Measurements from ENCODE around the gene CFAP45. TPM values are rescaled to one million over a fixed set of nuclear protein-coding genes. Genes with fewer than 3 reads are reported as not detected.

Gene CFAP45
- total RNA-seq, 2 donors from 2014 or later: 1.2 to 2.8 TPM

DNA sequence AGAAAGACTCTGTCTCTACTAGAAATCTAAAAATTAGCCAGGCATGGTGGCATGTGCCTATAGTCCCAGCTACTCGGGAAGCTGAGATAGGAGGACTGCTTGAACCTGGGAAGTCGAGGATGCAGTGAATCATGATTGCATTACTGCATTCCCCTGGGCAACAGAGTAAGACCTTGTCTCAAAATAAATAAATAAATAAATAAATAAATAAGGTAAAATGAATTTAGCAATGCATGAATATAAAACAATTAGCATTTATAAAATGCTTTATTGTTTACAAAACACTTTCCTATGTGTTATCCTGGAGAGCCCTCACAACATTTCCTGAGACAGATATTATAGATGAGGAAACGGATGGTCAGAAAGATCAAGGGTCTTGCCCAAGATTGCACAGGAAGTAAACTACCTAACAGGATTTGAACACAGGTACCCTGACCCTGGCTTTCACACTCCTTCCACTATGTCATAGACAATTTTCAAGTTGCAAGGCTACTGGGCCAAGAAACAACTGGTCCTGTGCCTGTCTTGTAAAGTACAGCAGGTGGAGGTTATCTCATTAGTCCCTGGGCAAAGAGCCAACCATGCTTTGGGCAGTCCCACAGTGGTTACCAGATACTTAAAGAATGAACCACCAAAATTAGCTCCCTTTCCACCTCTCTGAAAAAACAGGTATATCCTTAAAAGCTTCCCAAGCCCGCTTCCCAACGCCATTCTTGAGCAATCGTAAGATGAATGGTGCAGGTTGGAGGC is 22.1 kb downstream of the CFAP45 start:
- Mint-ChIP-seq H3K27ac (no peak overlapping the region), H3K36me3 (no peaks in the 10 kb centered on the region), H3K9me3 (no peaks in the 10 kb centered on the region)
- no peak for DNase-seq (ENCODE audit: low spot score in 2 of 2)
- no peak for ATAC-seq

DNA sequence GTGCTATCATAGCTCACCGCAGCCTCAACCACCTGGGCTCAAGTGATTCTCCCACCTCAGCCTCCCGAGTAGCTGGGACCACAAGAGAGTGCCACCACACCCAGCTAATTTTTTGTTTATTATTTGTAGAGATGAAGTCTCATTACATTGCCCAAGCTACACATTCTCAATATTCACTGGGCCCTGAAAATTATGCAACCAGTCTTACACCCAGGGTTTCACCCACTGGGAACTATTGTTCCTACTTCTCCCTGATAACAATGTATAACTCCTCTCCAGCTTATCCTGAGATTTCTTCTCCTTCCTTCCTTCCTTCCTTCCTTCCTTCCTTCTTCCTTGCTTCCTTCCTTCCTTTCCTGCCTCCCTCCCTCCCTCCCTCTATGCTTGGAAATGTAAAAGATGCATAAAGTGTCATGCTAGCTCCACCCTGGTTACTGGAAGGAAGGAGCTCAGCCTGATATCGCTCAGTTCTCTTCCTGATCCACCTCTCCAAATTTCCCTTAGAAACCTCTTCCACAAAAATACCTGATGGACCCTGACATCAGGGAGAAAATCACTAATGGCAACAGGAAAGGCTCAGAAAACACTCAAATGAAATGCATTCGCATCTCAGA is 26.3 kb downstream of the CFAP45 start:
- H3K27ac Mint-ChIP-seq: no peak overlapping the region
- DNase-seq (ENCODE audit: low spot score in 2 of 2): no peak
- H3K36me3 Mint-ChIP-seq: no peaks in the 10 kb centered on the region
- no peak for ATAC-seq
- no peaks in the 10 kb centered on the region for H3K9me3 Mint-ChIP-seq

DNA sequence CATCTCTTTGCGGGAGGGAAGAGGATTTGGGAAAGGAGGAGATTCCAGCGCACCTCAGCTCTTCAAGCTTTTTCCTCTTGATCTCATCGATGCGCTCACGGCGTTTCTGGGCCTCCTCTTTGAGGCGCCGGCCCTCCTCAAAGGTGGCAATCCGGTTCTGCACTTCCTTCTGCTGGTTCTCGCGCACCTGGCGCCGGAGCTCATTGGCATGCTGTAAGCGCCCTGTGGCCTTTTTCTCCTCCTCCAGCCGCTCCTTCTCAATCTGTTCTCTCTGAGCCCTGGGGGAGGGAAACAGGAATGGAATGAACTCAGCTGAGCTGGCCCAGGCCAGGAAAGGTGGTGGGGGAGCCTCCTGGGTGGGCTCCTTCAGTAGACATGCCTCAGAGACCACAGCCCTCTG is 27.1 kb downstream of the CFAP45 start:
- ATAC-seq: no peak
- no peaks in the 10 kb centered on the region for H3K9me3 Mint-ChIP-seq
- H3K36me3 Mint-ChIP-seq: no peaks in the 10 kb centered on the region
- no peak for DNase-seq (ENCODE audit: low spot score in 2 of 2)
- H3K27ac Mint-ChIP-seq: no peak overlapping the region

DNA sequence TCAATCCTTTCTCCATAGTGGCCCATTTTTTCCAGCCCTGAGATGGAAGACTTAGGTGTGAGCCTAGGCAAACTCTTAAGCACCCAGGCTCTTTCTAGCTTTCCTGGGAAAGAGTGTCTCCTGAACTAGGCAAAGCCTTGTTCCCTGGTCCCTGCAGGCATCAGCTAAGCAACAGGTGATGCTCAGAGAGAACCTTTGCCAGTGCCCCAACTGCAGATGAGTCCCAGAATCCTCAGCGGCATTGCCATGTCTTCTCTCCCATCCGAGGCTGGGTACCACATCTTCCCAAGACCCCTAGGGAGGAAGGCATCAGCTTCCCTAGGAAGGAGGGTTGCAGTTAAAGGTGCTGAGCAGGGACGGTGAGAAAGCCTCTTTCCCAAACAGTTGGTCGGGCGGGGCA is 29.3 kb downstream of the CFAP45 start:
- DNase-seq (ENCODE audit: low spot score in 2 of 2) (no peak), ATAC-seq (no peak)
- H3K27ac Mint-ChIP-seq: no peak overlapping the region
- no peaks in the 10 kb centered on the region for H3K9me3 Mint-ChIP-seq
- H3K36me3 Mint-ChIP-seq: no peaks in the 10 kb centered on the region

DNA sequence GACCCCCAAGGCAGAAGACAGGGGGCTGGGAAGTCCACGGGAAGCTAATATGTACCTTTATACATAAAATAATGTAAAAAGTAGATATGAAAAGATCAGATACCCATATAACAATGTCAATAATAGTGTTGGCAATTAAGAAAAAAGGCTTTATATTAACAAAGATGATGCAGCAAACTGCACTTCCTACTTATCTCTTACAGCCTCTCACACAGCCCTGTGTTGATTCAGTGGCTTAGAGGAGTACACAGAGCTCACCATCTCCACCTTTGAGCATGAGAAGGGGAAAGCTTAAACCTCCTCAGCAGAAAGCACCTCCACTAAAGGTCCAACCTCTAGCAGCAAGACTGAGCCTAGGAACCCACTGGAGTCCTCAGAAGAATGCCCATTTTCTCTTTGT is 30.4 kb downstream of the CFAP45 start:
- ATAC-seq: no peak
- Mint-ChIP-seq H3K9me3 (no peaks in the 10 kb centered on the region), H3K27ac (no peak overlapping the region), H3K36me3 (no peaks in the 10 kb centered on the region)
- no peak for DNase-seq (ENCODE audit: low spot score in 2 of 2)

DNA sequence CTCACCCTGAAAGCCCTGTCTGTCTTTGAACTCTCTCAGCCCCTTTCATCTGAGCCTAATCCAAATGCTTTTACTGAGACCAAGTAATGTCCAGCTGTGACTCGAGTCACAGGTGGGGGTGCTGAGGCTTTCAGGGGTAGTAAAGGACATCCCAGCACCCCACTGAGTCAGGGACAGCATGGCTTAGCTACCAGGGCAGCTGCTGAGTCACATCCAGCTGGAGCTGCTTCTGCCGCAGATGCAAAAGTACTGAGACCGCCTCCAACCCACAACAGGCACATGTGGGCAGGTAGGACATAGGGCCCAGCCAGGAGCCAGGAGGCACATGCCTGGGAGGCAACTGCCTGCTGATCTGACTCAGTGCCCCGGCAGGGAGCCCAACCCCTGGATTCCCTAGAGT is 30.8 kb downstream of the CFAP45 start:
- no peak overlapping the region for H3K27ac Mint-ChIP-seq
- H3K36me3 Mint-ChIP-seq: no peaks in the 10 kb centered on the region
- DNase-seq (ENCODE audit: low spot score in 2 of 2) (no peak), ATAC-seq (peak; percentile 78 to 85)
- H3K9me3 Mint-ChIP-seq: no peaks in the 10 kb centered on the region

DNA sequence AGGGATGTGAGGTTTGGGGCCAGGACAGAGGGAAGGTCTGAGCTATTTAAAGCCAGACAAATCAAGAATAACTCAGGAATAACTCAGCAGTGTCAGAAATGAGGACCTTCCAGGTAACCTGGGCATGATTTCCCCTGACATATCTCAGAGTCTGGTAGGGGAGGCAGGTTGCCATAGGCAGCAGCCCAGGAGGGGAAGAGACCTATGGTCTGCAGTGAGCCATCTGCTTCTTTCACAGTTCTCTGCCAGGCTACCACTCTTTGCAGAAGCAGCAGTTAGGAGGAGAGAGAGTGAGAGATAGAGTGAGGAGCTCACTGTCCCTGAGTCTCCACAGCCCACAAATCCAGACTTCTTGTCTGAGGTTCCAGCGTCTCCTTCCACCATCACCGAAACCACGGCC is 31.2 kb downstream of the CFAP45 start:
- Mint-ChIP-seq H3K27ac (no peak overlapping the region), H3K36me3 (no peaks in the 10 kb centered on the region), H3K9me3 (no peaks in the 10 kb centered on the region)
- ATAC-seq (peak in 1 of 2 donors; percentile 3), DNase-seq (ENCODE audit: low spot score in 2 of 2) (no peak)

DNA sequence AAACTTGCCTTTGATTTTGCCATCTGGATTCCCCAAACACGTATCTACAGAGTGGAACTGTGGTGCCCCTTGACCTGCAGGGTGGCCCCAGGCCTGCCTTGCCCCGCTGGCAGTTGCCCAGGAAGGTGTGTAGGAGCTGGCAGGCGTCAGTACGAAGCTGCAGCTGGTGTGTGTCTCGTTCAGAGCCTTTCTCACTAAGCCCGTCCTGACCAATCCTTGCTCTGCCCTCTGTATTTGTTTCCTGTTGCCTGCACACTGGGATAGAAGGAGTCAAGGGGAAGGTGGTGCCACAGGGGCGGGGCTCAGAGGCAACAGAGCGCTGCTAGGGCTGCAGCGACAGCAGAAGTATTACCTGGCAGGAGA is 32.3 kb downstream of the CFAP45 start:
- no peak for DNase-seq (ENCODE audit: low spot score in 2 of 2)
- H3K27ac Mint-ChIP-seq: no peak overlapping the region
- H3K9me3 Mint-ChIP-seq: no peaks in the 10 kb centered on the region
- H3K36me3 Mint-ChIP-seq: no peaks in the 10 kb centered on the region
- no peak for ATAC-seq

DNA sequence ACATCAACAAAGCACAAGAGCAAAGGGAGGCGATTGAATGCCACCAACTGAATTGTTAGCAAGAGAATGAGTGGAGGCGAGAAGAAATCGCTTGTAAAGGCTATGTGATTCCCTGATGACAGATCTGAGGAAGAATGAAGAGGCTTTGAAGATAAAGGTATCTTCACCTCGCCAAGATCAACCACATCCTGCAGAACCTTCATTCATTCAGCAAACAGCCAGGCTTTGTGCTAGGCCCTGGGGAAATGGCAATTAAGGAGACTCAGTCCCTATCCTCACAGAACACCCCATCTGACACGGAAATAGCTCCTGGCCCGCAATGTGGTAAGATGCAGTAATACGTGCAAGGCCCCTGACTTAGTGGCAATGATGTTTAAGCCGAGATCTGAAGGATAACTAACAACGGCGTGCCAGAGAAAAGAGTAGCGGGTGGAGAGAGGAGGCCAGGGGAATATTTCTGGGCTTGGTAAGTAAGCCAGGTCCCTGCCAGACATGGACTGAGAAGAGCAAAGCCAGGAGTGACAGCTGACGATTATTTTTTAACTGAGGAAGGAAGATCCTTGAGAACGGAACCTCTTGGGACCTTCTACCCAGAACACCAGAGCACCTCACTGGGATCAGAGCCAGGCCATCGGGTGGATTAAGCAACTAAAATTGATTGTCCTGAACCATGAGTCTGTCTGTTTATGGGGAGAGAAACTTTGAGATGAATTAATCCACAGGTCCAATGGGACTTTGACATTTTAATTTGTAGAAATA is 32.9 kb downstream of the CFAP45 start:
- ATAC-seq: no peak
- peak overlapping the region; percentile 12 to 45 for H3K27ac Mint-ChIP-seq
- no peaks in the 10 kb centered on the region for H3K36me3 Mint-ChIP-seq
- no peaks in the 10 kb centered on the region for H3K9me3 Mint-ChIP-seq
- DNase-seq (ENCODE audit: low spot score in 2 of 2): no peak

DNA sequence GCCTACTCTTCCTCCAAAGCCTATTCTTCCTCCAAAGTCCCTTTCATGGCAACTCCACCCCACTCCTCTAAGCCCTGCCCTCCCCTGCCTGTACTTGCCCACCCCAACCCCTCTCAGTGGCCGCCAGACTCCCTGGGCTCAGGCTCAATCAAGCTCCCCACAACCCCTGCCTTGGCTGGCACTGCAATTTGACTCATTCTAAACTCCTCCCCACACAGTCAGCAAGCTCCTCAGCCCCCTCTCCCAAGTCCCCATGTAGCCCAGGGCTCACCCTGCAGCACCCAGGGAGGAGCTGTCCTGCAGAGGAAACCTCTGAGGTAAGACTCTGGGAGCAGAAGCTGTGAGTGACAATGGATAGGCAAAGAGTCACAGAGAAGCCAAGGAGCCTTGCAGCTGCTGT is 33.9 kb downstream of the CFAP45 start:
- peak overlapping the region in 1 of 2 donors; percentile 75 for H3K27ac Mint-ChIP-seq
- no peaks in the 10 kb centered on the region for H3K36me3 Mint-ChIP-seq
- no peaks in the 10 kb centered on the region for H3K9me3 Mint-ChIP-seq
- ATAC-seq (no peak), DNase-seq (ENCODE audit: low spot score in 2 of 2) (no peak)

DNA sequence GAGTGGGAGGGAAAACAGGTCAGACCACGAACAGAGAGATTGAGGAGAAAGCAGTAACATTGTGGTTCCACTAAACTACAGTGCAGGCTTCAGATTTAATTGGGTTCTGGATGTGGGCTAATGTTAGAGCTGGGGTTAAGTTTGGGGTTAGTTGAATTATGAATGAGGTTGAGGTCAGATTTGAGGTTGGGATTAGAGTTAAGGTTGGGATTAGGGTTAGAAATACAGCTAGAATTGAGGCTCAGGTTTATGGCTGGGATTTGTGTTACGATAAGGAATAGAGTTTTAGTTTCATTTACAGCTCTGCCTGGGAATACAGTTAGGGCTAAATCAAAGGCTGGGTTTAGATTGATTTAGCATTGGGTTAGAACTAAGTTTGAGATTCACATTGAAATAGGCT is 35.7 kb downstream of the CFAP45 start:
- Mint-ChIP-seq H3K36me3 (no peaks in the 10 kb centered on the region), H3K9me3 (no peaks in the 10 kb centered on the region), H3K27ac (no peak overlapping the region)
- ATAC-seq: no peak
- no peak for DNase-seq (ENCODE audit: low spot score in 2 of 2)

DNA sequence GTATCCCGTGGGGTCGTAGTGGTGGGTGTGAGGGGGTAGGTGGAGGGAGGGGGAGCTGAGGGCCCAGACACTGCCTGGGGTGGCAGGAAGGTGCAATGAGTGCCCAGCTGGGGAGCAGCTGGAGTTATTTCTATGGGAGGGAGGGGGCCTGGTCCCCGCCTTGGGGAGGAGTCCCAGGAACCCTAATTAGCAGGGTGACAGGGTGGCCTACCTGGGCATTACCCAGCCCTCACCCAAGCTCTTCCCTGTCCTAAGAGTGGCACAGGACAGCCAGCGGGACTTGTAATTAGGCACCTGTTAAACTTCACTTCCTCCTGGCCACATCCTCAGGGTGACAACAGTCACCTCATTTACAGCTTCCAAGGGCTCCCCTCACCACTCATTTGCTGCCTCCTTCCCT is 37.4 kb downstream of the CFAP45 start, which contains the start of gene VSIG8:
Gene VSIG8 (minus strand): TSS at position 101 of the 400 bp plus-strand sequence. CDS start 136 bp downstream, outside the sequence.
- Mint-ChIP-seq H3K36me3 (no peaks in the 10 kb centered on the region), H3K27ac (peak within 1 kb of the TSS in 1 of 2 donors; percentile 38), H3K9me3 (no peaks in the 10 kb centered on the region)
- DNase-seq (ENCODE audit: low spot score in 2 of 2): no peak
- no peak for ATAC-seq

DNA sequence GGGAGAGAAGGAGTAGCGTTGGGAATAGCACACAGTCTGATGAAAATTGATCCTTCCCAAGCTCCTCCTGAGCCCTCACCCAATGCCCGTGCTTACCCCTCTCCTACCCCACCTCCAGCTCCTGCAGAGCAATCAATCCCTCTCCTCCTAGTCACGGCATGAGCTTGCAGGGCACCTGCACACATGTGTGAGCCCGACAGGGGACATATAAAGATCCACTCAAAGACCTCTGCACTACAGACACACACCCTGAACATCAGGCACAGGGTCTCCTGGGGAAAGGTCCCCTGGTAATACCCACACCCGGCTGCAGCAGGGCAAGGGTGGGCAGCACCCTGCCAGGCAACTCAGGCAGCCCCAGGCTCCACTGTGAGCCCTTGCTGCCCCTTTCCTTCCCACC is 37.9 kb downstream of the CFAP45 start:
- Mint-ChIP-seq H3K36me3 (no peaks in the 10 kb centered on the region), H3K9me3 (no peaks in the 10 kb centered on the region), H3K27ac (no peak overlapping the region)
- no peak for ATAC-seq
- no peak for DNase-seq (ENCODE audit: low spot score in 2 of 2)

DNA sequence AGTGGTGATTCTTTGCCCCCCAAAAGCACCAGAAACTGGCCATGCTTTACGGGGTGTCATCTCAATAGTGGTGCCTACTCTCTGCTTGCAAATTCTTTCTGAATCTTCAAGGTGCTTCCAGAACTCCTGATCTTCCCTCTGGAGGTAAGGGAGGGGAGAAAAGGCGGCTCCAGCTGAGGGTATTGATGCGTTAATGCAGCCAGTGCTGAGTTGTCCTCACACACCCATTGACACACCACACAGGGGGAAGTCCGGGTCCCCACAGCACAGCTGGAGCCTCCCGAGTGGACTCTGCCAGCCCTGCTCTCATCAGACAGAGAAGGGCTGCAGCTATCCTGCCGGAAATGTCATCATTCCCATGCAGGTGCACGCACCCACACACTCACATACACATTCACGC is 38.7 kb downstream of the CFAP45 start:
- H3K9me3 Mint-ChIP-seq: no peaks in the 10 kb centered on the region
- H3K36me3 Mint-ChIP-seq: no peaks in the 10 kb centered on the region
- ATAC-seq (no peak), DNase-seq (ENCODE audit: low spot score in 2 of 2) (no peak)
- H3K27ac Mint-ChIP-seq: no peak overlapping the region

DNA sequence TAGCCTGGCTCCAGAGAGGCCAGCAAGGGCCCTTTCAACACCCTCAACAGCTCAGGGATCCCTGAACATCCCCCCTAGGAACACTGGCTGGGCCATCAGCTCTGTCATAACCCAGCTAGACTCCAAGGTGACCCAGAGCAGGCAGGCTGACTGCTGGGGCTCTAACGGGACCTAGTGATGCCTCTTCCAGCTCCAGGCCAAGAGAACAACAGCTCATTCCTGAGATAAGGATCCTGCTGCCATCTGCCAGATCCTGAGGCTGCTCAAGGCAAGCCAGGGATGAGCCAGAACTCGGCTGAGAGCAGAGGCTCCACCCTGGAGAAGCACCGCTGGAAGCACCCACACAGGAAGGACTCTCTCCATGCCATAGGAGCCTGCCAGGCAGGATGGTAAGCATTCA is 39.5 kb downstream of the CFAP45 start:
- Mint-ChIP-seq H3K36me3 (no peaks in the 10 kb centered on the region), H3K9me3 (no peaks in the 10 kb centered on the region), H3K27ac (no peak overlapping the region)
- DNase-seq (ENCODE audit: low spot score in 2 of 2) (no peak), ATAC-seq (no peak)

DNA sequence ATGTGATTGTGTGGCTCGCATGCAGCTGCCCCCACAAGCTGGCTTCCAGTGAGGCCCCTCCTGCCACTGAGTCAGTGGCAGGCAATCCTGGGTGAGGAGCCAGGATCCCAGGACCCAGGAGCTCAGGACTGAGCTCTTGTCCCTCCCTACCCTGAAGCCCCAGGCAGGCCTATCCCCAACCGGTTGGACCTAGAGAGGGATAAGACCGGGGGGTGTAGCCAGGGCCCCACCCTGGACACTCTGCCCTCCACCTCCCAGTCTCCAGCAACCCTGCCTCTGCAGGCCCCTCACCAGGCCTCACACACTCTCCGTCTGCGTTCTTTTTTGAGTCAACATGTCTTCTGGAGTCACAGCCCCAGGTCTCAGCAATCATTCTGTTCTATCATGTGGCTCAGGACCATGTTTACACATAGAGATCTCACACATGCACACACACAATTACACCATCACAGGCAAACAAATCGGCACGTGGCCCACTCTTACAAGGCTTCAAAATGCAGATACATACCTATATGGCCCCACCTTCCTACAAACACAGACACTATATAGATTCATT is 40.1 kb downstream of the CFAP45 start:
- DNase-seq (ENCODE audit: low spot score in 2 of 2) (no peak), ATAC-seq (no peak)
- no peak overlapping the region for H3K27ac Mint-ChIP-seq
- no peaks in the 10 kb centered on the region for H3K36me3 Mint-ChIP-seq
- H3K9me3 Mint-ChIP-seq: no peaks in the 10 kb centered on the region

DNA sequence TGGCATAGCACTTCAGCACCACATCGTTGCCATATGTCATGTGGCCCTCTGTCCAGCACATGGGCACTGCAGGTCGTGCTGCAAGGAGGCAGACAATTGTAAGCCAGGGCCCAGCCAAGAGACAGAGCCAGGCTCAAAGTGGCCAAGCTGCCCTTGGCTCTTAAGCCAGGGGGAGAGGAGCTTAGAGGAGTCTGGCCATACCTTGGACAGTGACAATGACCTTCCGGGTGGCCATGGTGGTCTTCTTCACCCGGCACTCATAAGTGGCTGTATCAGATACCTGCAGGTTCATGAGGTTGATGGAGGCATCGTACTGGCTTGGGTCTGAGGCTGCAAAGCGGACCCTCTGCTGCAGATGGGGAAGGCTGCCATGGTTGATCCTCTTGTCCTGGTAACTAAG is 42.1 kb downstream of the CFAP45 start:
- Mint-ChIP-seq H3K27ac (no peak overlapping the region), H3K36me3 (no peaks in the 10 kb centered on the region), H3K9me3 (no peaks in the 10 kb centered on the region)
- ATAC-seq (no peak), DNase-seq (ENCODE audit: low spot score in 2 of 2) (no peak)

All from activated naive CD4-positive, alpha-beta T cell treated with anti-CD3 and anti-CD28 coated beads, Interleukin-2, amount 50 U/mL, for 72 hours (primary cell).